HepG2 (cell line): Measurements from ENCODE around the gene ECE2. TPM values are rescaled to one million over a fixed set of nuclear protein-coding genes. Genes with fewer than 3 reads are reported as not detected.

Experiments used
- AKAP8 ChIP-seq: sonication (generic); formaldehyde crosslinking; IDR thresholded peaks from 2 replicates; pipeline ENCODE4 v1.5.1; 2020; ENCODE audit warnings: mild to moderate bottlenecking, missing genetic modification reagents
- FUBP1 ChIP-seq: sonication (generic); formaldehyde crosslinking; IDR thresholded peaks from 2 replicates; pipeline ENCODE4 v1.5.1; 2020; ENCODE audit warnings: missing genetic modification reagents, mild to moderate bottlenecking, borderline replicate concordance
- HINFP ChIP-seq: sonication (generic); formaldehyde crosslinking; IDR thresholded peaks from 2 replicates; pipeline ENCODE4 v1.4.0; 2020; ENCODE audit warnings: low read depth, mild to moderate bottlenecking, missing genetic modification reagents
- IKZF1 ChIP-seq: fragments of 450-650 bp; IDR thresholded peaks from 2 replicates; pipeline ENCODE4 v1.7.1; 2016
- MBD4 ChIP-seq: IDR thresholded peaks from 2 replicates; pipeline ENCODE4 v1.6.1; 2012; ENCODE audit warnings: low read length, inconsistent platforms, borderline replicate concordance
- MED13 ChIP-seq: sonication (generic); formaldehyde crosslinking; IDR thresholded peaks from 2 replicates; pipeline ENCODE4 v1.5.0; 2020; ENCODE audit warnings: missing genetic modification reagents
- MEIS2 ChIP-seq: sonication (generic); formaldehyde crosslinking; IDR thresholded peaks from 2 replicates; pipeline ENCODE4 v1.9.0; 2021; ENCODE audit warnings: mild to moderate bottlenecking, missing genetic modification reagents
- NCOA1 ChIP-seq: sonication (generic); formaldehyde crosslinking; IDR thresholded peaks from 2 replicates; pipeline ENCODE4 v1.9.0; 2021; ENCODE audit warnings: missing genetic modification reagents
- NFATC3 ChIP-seq: sonication (generic); formaldehyde crosslinking; IDR thresholded peaks from 2 replicates; pipeline ENCODE4 v1.5.1; 2020; ENCODE audit warnings: mild to moderate bottlenecking, missing genetic modification reagents
- PRDM15 ChIP-seq: sonication (generic); formaldehyde crosslinking; IDR thresholded peaks from 2 replicates; pipeline ENCODE4 v1.4.0; 2020; ENCODE audit warnings: missing genetic modification reagents
- RARA ChIP-seq: IDR thresholded peaks from 2 replicates; pipeline ENCODE4 v1.6.1; 2016; ENCODE audit warnings: missing genetic modification reagents, missing compliant biosample characterization
- ZKSCAN8 ChIP-seq: IDR thresholded peaks from 2 replicates; pipeline ENCODE4 v1.6.1; 2016; ENCODE audit warnings: borderline replicate concordance, missing genetic modification reagents, missing compliant biosample characterization
- ZMAT3 ChIP-seq: sonication (generic); formaldehyde crosslinking; conservative IDR thresholded peaks from 2 replicates; pipeline ENCODE4 v1.7.0; 2021; ENCODE audit warnings: missing genetic modification reagents
- polyA plus RNA-seq, 8 experiments: library from polyadenylated mRNA; depleted of rRNA in 3 of 8; stranded (reverse) in 7 of 8; unstranded in 1 of 8; fragments of >200 nt; fragmentation: Illumina TruSeq in 4 of 8; extraction: Trizol in 4 of 8; gene quantifications; 2 replicates each; pipeline versions ENCODE4 v1.2.1 to v1.2.3, GENCODE V29; 2011 to 2016; ENCODE audit warnings: low read depth in 4 of 8, missing spikeins in 1 of 8, mixed read lengths in 1 of 8; ENCODE audit not compliant: insufficient read depth in 1 of 8
- total RNA-seq, 5 experiments: library from RNA; depleted of rRNA; stranded (reverse); fragments of >200 nt; fragmentation: Illumina TruSeq; extraction: Trizol; gene quantifications; 2 replicates each; pipeline ENCODE4 v1.2.3, GENCODE V29; 2016; ENCODE audit warnings: low read depth in 1 of 5
- TF ChIP-seq, protein P1 (sequence below): sonication (generic); formaldehyde crosslinking; IDR thresholded peaks from 2 replicates; pipeline ENCODE4 v1.4.0; 2020; ENCODE audit warnings: mild to moderate bottlenecking, missing genetic modification reagents, borderline replicate concordance
- TF ChIP-seq, protein P2 (sequence below): sonication (generic); formaldehyde crosslinking; IDR thresholded peaks from 2 replicates; pipeline ENCODE4 v1.8.1; 2023; ENCODE audit warnings: mild to moderate bottlenecking, missing genetic modification reagents
- TF ChIP-seq, protein P3 (sequence below): sonication (generic); formaldehyde crosslinking; IDR thresholded peaks from 2 replicates; pipeline ENCODE4 v1.9.0; 2022; ENCODE audit warnings: low read depth, missing genetic modification reagents

The ECE2 gene
- total and polyA plus RNA-seq, 2 of the 13 experiments (the other 11 are each of a cell fraction or from before 2014, with no cell fraction given): not detected

GRCh38 chr3:184249412-184250166, 26.2 kb upstream of the ECE2 start, which contains the start of gene EEF1AKMT4 (continued):
- TF ChIP-seq ZKSCAN8 (no peak; the same call in 1 of the 2 replicates), HINFP (CRISPR knock-in tag) (no peak; the same call in 1 of the 2 replicates), RARA (CRISPR knock-in tag) (no peak), IKZF1 (no peak), AKAP8 (CRISPR knock-in tag) (no peak), NCOA1 (CRISPR knock-in tag) (no peak), MBD4 (no peak), FUBP1 (CRISPR knock-in tag) (no peak), PRDM15 (CRISPR knock-in tag) (0 out of 2 replicates have a peak, but pooled peaks have one; percentile 21), NFATC3 (CRISPR knock-in tag) (no peak), ZMAT3 (CRISPR knock-in tag) (no peak), MEIS2 (CRISPR knock-in tag) (peak; percentile 46), MED13 (CRISPR knock-in tag) (no peak; the same call in 1 of the 2 replicates)
- TF ChIP-seq, protein P1, sequence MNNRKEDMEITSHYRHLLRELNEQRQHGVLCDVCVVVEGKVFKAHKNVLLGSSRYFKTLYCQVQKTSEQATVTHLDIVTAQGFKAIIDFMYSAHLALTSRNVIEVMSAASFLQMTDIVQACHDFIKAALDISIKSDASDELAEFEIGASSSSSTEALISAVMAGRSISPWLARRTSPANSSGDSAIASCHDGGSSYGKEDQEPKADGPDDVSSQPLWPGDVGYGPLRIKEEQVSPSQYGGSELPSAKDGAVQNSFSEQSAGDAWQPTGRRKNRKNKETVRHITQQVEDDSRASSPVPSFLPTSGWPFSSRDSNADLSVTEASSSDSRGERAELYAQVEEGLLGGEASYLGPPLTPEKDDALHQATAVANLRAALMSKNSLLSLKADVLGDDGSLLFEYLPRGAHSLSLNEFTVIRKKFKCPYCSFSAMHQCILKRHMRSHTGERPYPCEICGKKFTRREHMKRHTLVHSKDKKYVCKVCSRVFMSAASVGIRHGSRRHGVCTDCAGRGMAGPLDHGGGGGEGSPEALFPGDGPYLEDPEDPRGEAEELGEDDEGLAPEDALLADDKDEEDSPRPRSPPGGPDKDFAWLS: no peak
- TF ChIP-seq, protein P2, sequence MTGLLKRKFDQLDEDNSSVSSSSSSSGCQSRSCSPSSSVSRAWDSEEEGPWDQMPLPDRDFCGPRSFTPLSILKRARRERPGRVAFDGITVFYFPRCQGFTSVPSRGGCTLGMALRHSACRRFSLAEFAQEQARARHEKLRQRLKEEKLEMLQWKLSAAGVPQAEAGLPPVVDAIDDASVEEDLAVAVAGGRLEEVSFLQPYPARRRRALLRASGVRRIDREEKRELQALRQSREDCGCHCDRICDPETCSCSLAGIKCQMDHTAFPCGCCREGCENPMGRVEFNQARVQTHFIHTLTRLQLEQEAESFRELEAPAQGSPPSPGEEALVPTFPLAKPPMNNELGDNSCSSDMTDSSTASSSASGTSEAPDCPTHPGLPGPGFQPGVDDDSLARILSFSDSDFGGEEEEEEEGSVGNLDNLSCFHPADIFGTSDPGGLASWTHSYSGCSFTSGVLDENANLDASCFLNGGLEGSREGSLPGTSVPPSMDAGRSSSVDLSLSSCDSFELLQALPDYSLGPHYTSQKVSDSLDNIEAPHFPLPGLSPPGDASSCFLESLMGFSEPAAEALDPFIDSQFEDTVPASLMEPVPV (CRISPR knock-in tag): no peak
- TF ChIP-seq, protein P3, sequence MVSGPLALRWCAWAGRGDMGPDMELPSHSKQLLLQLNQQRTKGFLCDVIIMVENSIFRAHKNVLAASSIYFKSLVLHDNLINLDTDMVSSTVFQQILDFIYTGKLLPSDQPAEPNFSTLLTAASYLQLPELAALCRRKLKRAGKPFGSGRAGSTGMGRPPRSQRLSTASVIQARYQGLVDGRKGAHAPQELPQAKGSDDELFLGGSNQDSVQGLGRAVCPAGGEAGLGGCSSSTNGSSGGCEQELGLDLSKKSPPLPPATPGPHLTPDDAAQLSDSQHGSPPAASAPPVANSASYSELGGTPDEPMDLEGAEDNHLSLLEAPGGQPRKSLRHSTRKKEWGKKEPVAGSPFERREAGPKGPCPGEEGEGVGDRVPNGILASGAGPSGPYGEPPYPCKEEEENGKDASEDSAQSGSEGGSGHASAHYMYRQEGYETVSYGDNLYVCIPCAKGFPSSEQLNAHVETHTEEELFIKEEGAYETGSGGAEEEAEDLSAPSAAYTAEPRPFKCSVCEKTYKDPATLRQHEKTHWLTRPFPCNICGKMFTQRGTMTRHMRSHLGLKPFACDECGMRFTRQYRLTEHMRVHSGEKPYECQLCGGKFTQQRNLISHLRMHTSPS (CRISPR knock-in tag): no peak
